MM.1S (cell line): ENCODE results near the gene CATSPERB.

Experiments
- EZH2 ChIP-seq: fragments of 300-600 bp; sonication (generic); optimal IDR thresholded peaks from 2 replicates; pipeline ENCODE3; 2017; ENCODE audit warnings: low read depth, mild to moderate bottlenecking, antibody characterized with exemption, low read length, mixed read lengths
- EZH2phosphoT487 ChIP-seq: fragments of 300-600 bp; sonication (generic); IDR thresholded peaks from 2 replicates; pipeline ENCODE4 v1.6.1; 2018; ENCODE audit warnings: antibody characterized with exemption, low read length
- TF ChIP-seq, protein P1 (sequence below): fragments of 300-600 bp; sonication (generic); IDR thresholded peaks from 2 replicates; pipeline ENCODE4 v1.5.1; 2016; ENCODE audit warnings: antibody characterized with exemption, low read length, mixed read lengths

DNA sequence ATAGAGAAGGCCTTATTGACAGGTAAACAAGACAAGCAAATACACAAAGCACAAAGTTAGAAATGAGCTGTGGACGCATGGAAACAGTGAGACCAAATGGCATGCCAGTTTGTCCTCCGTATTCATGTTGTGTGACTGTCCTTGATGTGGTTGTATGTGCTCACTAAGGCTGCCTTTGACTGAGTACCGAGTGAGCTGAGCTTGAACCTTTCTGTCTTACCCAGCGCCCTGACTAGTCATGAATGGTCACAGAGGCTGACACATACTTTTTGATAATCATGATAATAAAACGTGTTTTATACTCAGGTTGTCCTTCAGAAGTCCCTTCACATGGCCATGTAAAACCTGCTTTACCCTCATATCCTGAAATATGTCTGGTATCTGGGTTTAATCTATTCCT lies 553 bp upstream of the CATSPERB start:
- TF ChIP-seq, protein P1, sequence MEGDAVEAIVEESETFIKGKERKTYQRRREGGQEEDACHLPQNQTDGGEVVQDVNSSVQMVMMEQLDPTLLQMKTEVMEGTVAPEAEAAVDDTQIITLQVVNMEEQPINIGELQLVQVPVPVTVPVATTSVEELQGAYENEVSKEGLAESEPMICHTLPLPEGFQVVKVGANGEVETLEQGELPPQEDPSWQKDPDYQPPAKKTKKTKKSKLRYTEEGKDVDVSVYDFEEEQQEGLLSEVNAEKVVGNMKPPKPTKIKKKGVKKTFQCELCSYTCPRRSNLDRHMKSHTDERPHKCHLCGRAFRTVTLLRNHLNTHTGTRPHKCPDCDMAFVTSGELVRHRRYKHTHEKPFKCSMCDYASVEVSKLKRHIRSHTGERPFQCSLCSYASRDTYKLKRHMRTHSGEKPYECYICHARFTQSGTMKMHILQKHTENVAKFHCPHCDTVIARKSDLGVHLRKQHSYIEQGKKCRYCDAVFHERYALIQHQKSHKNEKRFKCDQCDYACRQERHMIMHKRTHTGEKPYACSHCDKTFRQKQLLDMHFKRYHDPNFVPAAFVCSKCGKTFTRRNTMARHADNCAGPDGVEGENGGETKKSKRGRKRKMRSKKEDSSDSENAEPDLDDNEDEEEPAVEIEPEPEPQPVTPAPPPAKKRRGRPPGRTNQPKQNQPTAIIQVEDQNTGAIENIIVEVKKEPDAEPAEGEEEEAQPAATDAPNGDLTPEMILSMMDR, result no peak
- TF ChIP-seq EZH2 (no peak), EZH2phosphoT487 (no peak)
